PFSK-1 (cell line): ENCODE measurements around the gene ACTR6.

Source experiments
- FOXP2 ChIP-seq: optimal IDR thresholded peaks from 2 replicates; pipeline ENCODE3; 2011; ENCODE audit warnings: borderline replicate concordance, control low read depth, inconsistent platforms; ENCODE audit not compliant: insufficient read depth; ENCODE audit errors: extremely low read length, extremely low read depth
- POLR2AphosphoS5 ChIP-seq: IDR thresholded peaks from 2 replicates; pipeline ENCODE4 v1.6.1; 2012; ENCODE audit warnings: low read depth, mild to moderate bottlenecking, control low read depth, low read length, moderate library complexity
- TAF1 ChIP-seq: IDR thresholded peaks from 2 replicates; pipeline ENCODE4 v1.6.1; 2012; ENCODE audit warnings: low read length, control low read depth, borderline replicate concordance; ENCODE audit not compliant: insufficient read depth
- TF ChIP-seq, protein P1 (sequence below), 2 experiments: IDR thresholded peaks; 2 replicates each; pipeline versions ENCODE4 v1.6.1 to v1.8.0; 2011 to 2012; ENCODE audit warnings: low read depth in 2 of 2, low read length in 2 of 2, control low read depth in 1 of 2, inconsistent platforms in 1 of 2, mild to moderate bottlenecking in 1 of 2, moderate library complexity in 1 of 2; ENCODE audit not compliant: insufficient read depth in 1 of 2

- TF ChIP-seq FOXP2: no peak
- TF ChIP-seq POLR2AphosphoS5: no peak
- TF ChIP-seq TAF1: no peak
- TF ChIP-seq, protein P1, sequence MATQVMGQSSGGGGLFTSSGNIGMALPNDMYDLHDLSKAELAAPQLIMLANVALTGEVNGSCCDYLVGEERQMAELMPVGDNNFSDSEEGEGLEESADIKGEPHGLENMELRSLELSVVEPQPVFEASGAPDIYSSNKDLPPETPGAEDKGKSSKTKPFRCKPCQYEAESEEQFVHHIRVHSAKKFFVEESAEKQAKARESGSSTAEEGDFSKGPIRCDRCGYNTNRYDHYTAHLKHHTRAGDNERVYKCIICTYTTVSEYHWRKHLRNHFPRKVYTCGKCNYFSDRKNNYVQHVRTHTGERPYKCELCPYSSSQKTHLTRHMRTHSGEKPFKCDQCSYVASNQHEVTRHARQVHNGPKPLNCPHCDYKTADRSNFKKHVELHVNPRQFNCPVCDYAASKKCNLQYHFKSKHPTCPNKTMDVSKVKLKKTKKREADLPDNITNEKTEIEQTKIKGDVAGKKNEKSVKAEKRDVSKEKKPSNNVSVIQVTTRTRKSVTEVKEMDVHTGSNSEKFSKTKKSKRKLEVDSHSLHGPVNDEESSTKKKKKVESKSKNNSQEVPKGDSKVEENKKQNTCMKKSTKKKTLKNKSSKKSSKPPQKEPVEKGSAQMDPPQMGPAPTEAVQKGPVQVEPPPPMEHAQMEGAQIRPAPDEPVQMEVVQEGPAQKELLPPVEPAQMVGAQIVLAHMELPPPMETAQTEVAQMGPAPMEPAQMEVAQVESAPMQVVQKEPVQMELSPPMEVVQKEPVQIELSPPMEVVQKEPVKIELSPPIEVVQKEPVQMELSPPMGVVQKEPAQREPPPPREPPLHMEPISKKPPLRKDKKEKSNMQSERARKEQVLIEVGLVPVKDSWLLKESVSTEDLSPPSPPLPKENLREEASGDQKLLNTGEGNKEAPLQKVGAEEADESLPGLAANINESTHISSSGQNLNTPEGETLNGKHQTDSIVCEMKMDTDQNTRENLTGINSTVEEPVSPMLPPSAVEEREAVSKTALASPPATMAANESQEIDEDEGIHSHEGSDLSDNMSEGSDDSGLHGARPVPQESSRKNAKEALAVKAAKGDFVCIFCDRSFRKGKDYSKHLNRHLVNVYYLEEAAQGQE (IDR thresholded peaks at IDR 0.05; ENCODE audit: insufficient read depth in 1 of 2, low read depth in 2 of 2, low read length in 2 of 2): no peak
These were observed 68.4 kb downstream of the ACTR6 start for GRCh38 chr12:100268835-100269564.
